Activated gamma-delta T cell treated with anti-CD3 and anti-CD28 coated beads, Interleukin-2, amount 50 U/mL, for 16 hours (primary cell): ENCODE data around the gene FLT1.

Experiments
- DNase-seq: peaks from one replicate; pipeline ENCODE4 v3.0.0-alpha.2; 2020; ENCODE audit warnings: low read depth

FLT1 gene

GRCh38 chr13:28488376-28489005 is 6.4 kb downstream of the FLT1 start:
- DNase-seq = no peak

- DNase-seq = no peak
These were observed 8.9 kb downstream of the FLT1 start for GRCh38 chr13:28485996-28486543.

- DNase-seq = no peak
These were observed 9.4 kb downstream of the FLT1 start for GRCh38 chr13:28485551-28485950.

- DNase-seq = no peak
These were observed 9.8 kb downstream of the FLT1 start for GRCh38 chr13:28485097-28485496.

DNA sequence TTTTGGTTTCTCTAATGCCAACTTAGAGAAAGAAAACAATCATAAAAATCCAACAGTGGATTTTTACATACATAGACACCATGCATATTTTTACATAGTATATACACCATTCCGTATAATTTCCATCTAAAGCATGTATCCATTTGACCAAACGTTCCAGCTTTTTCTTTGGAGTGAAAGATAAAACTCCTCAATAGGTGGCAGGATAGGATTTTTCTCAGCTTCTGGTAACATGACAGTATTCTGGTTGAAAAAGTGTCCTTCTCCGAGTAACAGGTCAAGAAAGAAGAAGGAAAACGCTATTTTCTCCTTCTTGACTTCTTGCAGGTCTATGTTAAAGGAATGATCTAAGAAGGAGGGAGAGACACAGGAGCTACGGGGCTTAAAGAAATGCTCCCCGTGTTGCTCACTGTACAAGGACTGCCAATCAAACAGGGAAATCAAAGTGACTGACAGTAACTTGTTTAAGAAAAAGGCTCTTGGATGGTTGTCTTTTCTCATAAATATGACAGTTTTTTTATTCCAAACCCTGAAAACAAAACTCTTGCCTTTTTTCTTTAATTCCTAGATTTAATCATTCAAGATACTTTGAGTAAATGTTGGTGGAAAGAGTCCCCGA is 11.5 kb downstream of the FLT1 start:
- no peak for DNase-seq

- no peak for DNase-seq
These were observed 15.9 kb downstream of the FLT1 start for GRCh38 chr13:28479005-28479404.

GRCh38 chr13:28478127-28478526 is 16.8 kb downstream of the FLT1 start:
- DNase-seq = no peak

- no peak for DNase-seq
These were observed 17.3 kb downstream of the FLT1 start for GRCh38 chr13:28477709-28477973.

GRCh38 chr13:28476919-28477708 is 17.8 kb downstream of the FLT1 start:
- DNase-seq = no peak

- DNase-seq = no peak
These were observed 18.8 kb downstream of the FLT1 start for GRCh38 chr13:28475916-28476725.

- DNase-seq = no peak
These were observed 20.3 kb downstream of the FLT1 start for GRCh38 chr13:28474491-28475134.

- DNase-seq = no peak
These were observed 21.9 kb downstream of the FLT1 start for GRCh38 chr13:28473044-28473443.

GRCh38 chr13:28471421-28471820 is 23.5 kb downstream of the FLT1 start:
- DNase-seq = no peak

DNA sequence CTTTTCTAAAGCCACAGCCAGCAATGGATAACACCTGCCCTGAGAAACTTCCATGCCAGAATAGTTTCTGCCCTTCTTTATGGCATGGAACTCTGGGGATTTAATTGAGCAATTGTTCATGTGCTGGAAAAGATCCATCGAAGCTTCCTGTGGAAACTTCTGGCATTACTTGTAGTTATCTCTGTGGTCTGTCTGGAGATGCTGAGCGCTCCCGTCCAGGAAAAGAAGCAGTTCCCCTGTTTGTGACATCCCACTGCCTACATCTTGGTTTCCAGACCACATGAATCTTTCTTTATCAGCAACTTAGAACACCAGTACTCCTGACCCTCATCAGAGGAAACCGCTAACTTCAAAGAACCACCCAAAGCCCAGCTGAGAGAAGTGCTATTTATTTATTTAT is 24.6 kb downstream of the FLT1 start:
- DNase-seq = no peak

GRCh38 chr13:28469316-28469715 is 25.6 kb downstream of the FLT1 start:
- no peak for DNase-seq

- DNase-seq = no peak
These were observed 26.7 kb downstream of the FLT1 start for GRCh38 chr13:28468023-28468915.

- DNase-seq = no peak
These were observed 27.9 kb downstream of the FLT1 start for GRCh38 chr13:28467034-28467433.

DNA sequence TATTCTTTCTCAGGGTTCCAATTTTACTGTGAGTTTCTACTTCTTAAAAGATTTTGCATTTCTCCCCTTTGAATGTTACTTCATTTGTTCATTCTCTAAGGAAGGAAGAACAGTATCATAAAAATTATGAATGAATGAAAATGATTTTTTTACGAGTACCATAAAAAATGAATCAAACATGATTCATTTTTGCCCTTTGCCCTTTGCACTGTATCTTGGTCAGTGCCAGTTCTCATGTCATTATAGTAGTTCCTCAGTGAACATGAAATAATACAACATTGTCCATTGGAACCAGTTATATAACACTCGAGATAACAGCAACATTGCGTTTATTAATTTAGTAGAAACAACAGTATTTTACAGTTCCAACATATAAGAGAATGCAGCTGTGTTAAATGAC is 28.8 kb downstream of the FLT1 start:
- no peak for DNase-seq

GRCh38 chr13:28464861-28465460 is 30.0 kb downstream of the FLT1 start:
- DNase-seq = no peak

- no peak for DNase-seq
These were observed 31.4 kb downstream of the FLT1 start for GRCh38 chr13:28463481-28463880.
